DOHH2 (cell line): ENCODE results near the gene TTLL9.

Source experiments
- CTCF ChIP-seq: fragments of 200-600 bp; sonication (generic); IDR thresholded peaks from one replicate; pipeline ENCODE4 v1.5.1; 2014; ENCODE audit warnings: antibody characterized with exemption, mild to moderate bottlenecking, low read depth, low read length; ENCODE audit not compliant: poor library complexity, severe bottlenecking
- EZH2phosphoT487 ChIP-seq: fragments of 200-600 bp; sonication (generic); IDR thresholded peaks from 2 replicates; pipeline ENCODE4 v1.6.1; 2017; ENCODE audit warnings: borderline replicate concordance, mild to moderate bottlenecking, antibody characterized with exemption, low read length, moderate library complexity, mixed read lengths

- TF ChIP-seq CTCF (no peak), EZH2phosphoT487 (no peak)
These were observed 13.9 kb upstream of the TTLL9 start for GRCh38 chr20:31856516-31856915.
